GM15510 (cell line): ENCODE results near the gene WDR6.

Experiments
- POLR2A ChIP-seq: IDR thresholded peaks from 3 replicates; pipeline ENCODE4 v1.6.1; 2011; ENCODE audit warnings: borderline replicate concordance; ENCODE audit not compliant: insufficient read length; ENCODE audit errors: extremely low read depth

Gene WDR6

DNA sequence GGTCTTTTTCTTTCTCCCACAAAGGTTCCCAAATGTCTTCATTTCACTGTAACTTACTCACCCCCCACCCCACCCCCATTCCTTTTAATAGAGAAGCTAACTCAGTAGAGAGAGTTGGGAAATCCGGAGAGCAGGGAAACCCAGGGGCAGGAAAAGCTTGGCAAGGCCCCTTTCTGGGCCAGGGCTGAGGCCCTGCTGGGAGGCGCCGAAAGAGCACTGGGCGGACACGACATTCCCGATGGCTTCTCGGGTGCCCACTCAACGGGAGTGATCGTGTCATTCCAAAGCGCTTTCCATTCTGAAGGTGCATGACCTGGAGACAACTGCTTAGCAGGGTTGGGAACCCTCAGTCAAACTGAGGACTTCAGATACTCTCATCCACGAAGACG is 12.7 kb downstream of the WDR6 start:
- TF ChIP-seq POLR2A: no peak

DNA sequence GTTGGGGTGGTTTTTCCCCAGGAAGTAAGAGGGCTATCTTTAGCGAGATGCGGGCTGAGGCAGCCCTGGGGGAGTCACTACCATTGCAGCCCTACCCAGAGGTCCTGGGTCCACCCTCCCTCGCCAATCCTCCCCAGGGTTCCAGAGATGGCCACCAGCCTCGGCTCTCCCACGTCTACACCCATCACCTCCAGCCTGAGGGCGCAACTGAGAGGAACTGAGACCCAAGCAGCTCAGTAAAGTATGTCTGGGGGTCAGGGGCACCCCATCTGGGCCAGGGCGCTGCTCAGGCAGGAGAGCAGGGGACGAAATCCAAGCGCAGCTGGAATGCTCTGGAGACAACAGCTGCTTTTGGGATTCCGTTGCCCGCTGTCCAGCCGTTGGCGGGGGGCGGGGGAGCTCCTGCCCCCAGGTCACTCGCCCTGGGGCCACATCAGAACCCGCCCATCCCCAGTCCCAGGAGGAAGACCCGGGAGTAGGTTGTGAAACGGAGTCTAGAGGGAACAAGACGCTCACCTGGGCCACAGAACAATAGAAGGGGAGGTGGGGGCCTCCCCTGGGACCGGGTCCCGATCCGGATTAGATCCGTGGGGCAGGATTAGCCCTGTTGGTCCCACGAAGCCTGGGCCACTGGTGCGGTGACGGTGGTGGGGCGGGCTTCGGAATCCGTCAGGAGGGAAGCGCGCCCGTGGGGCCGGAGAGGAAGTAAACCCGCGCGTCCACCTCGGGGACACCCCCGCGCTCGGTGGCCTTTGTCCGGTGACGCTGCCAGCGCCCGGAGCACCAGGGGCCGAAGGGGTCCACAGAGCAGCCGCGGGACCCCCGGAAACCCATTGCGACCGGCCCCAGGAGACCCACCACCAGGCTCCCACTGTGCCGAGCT is 13.4 kb downstream of the WDR6 start:
- no peak for TF ChIP-seq POLR2A

DNA sequence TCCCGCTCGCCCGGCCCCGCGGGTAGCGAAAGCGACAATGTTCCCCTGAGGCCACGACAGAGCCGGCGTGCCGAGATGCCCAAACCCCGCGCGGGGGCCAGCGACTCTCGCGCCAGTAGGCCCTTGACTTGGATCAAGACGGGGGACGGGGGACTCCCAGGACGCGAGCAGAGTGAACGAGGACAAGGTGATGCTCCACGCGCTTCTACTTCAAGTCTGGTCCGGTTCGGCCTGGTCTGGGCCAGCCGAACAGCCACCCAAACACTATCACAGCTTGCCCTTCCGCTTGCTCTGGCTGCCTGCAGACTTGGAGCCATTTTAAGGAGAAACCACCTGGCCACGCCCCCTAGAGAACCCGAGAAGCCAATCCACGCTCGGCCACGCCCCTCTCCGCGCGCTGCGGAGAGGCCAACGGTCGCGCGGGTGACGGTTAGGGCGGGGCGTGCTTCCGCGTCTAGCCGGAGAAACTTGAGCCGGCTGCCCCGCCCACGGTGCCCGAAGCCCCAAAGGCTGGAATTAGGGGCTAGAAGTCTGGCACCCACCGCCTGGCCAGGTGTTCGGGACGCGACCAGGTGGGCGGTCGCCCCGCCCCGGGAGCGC is 14.1 kb downstream of the WDR6 start:
- TF ChIP-seq POLR2A: peak; percentile 100

DNA sequence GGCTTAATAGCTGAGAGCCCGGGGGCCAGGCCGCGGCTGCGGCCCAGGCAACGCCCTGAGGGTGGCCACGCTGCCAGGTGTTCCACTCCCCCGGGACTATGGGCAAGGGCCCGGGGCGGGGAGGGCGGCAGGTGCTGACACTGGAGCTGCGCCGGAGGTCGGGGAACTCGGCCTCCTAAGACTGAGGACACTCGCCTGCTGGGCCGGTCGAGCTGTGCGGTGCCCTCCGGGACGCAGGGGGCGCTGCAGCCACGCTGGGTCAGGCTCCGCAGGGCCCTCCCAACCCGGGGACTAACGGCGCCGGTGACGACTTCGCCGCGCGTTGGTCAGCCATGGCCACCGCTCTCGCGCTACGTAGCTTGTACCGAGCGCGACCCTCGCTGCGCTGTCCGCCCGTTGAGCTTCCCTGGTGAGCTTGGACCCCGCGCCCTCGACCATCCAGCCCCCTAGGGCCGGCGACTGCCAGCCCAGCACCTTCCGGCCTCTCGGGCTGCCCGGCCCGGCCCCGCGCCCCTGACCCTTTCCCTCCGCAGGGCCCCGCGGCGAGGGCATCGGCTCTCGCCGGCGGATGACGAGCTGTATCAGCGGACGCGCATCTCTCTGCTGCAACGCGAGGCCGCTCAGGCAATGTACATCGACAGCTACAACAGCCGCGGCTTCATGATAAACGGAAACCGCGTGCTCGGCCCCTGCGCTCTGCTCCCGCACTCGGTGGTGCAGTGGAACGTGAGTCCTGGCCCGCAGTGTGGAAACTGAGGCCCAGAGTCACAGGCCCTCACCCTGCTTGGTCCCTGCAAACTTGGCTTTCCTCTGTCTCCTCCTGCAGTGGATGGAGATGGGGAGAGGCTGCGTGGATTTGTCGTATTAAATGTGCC is 14.9 kb downstream of the WDR6 start, which contains the start of gene NDUFAF3:
Gene NDUFAF3, plus strand, starts transcription at position 309 of the 875 bp plus-strand sequence. Its CDS starts 24 bp downstream, at position 333.
- peak; percentile 95 for TF ChIP-seq POLR2A

DNA sequence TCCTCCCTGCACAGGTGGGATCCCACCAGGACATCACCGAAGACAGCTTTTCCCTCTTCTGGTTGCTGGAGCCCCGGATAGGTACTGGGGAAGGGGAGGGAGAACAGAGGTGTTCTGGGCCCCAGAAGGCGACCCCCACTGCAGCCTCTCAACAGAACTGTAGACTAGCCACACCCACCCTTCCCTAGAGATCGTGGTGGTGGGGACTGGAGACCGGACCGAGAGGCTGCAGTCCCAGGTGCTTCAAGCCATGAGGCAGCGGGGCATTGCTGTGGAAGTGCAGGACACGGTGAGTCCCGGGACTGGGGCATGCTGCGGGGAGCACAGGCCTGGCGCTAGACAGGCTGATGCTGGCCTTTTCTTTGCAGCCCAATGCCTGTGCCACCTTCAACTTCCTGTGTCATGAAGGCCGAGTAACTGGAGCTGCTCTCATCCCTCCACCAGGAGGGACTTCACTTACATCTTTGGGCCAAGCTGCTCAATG is 15.5 kb downstream of the WDR6 start:
- no peak for TF ChIP-seq POLR2A

DNA sequence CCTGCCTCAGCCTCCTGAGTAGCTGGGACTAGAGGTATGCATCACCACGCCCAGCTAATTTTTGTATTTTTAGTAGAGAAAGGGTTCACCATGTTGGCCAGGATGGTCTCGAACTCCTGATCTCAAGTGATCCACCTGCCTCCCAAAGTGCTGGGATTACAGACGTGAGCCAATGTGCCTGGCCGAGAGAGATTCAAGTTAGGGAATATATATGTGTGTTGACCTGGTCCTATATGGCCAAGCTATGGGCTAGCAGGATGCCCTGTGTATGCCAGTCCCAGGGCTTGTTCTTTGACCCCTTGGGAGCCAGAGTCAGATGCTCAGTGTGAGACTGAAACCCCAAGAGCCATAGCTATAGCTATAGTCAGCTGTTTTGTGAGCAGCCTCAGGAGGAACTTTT is 16.6 kb downstream of the WDR6 start:
- TF ChIP-seq POLR2A: no peak

DNA sequence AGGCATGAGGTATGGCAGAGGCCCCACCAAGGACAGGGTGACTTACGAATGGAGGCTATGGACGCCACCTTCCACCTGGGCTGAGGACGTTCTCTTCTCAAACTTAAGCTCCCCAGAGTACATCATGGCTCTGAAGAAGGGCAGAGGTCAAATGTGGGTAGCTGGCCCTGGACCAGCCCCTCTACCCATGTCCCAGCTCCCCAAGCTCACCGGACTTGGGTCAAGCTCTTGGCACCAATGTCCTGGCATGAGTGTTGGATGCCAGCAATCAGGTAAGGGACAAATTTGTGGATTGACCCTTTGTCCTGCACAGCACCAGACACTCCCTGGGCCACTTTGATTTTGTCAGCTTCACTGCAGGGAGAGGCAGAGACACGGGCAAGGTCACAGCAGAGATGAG is 17.3 kb downstream of the WDR6 start:
- no peak for TF ChIP-seq POLR2A

DNA sequence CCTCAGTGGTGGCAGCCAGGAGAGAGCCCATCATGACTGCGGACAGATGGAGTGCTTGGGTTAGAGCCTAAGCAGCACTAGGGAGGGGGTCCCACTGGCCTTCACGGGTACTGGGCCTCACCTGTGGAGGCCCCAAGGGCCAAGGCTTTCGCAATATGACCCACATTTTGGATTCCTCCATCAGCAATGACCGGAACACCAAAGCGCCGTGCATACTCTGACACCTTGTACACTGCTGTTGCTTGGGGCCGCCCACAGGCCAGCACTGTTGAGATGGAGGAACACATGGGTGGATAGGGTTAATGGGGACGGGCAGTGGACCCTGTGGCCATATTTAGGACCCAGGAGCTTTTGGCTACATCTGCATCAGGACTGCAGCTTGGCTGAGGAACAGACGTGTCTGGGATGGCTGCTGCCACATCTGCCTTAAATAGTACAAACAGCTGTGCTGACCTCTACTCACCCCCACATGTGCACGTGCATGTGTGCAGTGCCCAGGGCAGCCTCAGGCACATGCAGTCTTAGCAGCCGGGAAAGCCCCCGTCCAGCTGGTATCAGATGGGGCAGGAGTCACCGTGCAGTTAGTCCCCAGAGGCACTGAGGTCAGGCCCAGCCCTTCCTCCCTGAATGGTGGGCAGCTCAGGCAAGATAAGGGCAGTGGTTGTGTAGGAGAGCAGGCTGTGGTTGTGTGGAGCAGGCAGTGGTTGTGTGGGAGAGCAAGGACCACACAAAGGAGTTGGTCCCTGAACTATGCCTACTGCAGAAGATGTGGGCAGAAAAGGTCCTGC is 18.0 kb downstream of the WDR6 start:
- peak; percentile 33 for TF ChIP-seq POLR2A

DNA sequence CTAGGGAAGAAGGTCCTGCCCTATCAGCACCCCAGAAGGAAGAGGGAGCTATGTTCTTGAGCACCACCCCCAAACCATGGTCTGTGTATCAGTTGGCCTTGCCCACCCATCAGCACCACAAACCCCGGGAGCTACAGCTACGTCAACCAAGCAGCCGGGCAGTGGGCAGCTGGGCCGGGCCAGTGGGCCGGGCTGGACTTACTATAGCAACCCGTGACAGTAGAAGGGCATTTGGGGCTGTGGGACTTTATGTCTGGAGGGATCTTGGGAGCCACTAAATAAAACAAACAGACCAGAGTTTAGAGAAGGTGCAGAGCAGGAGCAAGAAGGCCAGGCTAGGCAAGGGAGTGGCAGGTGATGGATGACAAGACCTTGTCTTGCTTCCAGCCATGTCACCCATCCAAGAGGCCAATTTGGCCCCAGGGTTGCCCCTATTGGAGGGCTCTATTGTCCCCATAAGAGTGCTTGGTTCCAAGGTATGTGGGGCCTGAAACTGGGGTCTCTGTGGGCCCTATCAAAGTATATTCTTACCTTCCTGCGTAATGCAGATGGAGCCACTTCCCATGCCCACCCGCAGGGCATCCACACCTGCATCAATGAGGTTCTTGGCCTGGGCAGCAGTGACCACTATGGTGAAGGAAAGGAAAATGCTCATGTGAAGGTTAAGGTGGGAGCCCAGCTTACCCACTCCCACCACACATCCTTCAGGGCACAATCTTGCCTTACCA is 18.8 kb downstream of the WDR6 start:
- no peak for TF ChIP-seq POLR2A

DNA sequence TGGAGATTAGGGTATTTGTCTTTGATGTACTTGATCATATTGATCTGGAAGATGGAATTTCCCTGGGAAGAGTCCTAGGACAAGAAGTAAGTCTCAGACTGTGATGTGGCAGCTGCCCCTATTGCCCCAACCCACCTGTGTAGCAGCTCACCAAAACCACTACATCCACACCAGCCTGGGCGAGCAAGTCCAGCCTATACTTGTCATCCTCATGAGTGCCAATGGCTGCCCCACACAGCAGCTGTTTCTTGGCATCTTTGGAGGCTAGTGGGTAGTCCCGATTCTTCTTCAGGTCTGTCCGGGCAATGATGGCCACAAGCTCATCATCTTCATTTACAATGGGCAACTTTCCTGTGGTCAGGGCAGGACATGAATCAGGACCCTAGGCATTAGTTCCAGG is 19.3 kb downstream of the WDR6 start:
- TF ChIP-seq POLR2A: peak; percentile 24

DNA sequence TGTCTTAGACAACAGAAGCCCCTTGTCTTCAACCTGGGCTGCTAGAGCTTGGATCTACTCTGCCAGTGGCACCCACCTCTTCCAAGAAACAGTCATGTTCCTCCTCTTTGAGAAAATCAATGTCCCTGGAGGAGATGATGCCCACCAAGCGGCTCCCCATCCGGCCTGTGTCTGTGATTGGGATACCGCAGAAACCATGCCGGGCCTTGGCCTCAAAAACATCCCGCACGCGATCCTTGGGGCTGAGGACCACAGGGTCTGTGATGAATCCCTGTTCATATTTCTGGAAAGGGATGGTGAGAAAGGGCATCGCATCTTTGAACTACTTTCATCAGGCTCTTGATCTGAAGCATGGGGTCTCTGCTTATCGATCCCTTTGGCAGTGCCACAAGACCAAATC is 20.4 kb downstream of the WDR6 start:
- TF ChIP-seq POLR2A: no peak

DNA sequence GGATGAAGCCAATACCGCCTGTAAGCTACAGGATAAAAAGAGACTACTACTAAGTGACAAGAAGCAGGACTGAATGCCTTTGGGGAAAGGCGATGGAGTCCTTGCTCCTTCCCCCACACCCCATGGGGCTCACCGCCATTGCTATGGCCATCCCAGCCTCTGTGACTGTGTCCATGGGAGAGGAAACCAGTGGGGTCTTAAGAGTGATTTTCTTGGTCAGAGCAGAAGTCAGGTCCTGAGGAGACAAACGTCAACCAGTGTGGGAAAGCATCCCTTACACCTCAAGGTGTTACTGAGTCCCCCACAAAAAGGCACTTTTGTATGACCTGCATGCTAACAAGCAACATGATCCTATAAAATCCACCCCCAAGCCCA is 21.1 kb downstream of the WDR6 start:
- TF ChIP-seq POLR2A: peak; percentile 12
